H1 (cell line): ENCODE results near the gene GCC1. TPM values are rescaled to one million over a fixed set of nuclear protein-coding genes. Genes with fewer than 3 reads are reported as not detected.

Experiments
- CTCF ChIA-PET: fragments of 300-600 bp; sonication (Branson Sonifier 250); formaldehyde crosslinking; loops from one replicate; lab custom pipeline; 2021; ENCODE audit not compliant: partially characterized antibody; lab: Charles Lee
- POLR2A ChIA-PET: fragments of 300-600 bp; sonication (Branson Sonifier 250); formaldehyde crosslinking; loops from one replicate; lab custom pipeline; 2021; ENCODE audit warnings: inconsistent platforms; ENCODE audit not compliant: partially characterized antibody; lab: Charles Lee
- DNase-seq, 2 experiments: peaks; one replicate each; pipeline versions ENCODE4 v3.0.0 to v3.0.0-alpha.2; 2010 to 2022; ENCODE audit warnings: low spot score in 2 of 2, low read depth in 1 of 2, mixed read lengths in 1 of 2
- FAIRE-seq: peaks from 2 replicates; lab custom pipeline; 2011; peaks lifted over from hg19 to GRCh38; lab: Jason Lieb, UNC
- H2AFZ ChIP-seq: 2 replicates; pipeline ENCODE4 v1.8.1; 2012; ENCODE audit warnings: low read length, inconsistent platforms
- H2AK5ac ChIP-seq: 2 replicates; pipeline ENCODE4 v1.6.1; 2013; ENCODE audit warnings: low read depth, low read length
- H2BK120ac ChIP-seq: replicated peaks from 2 replicates; pipeline ENCODE3; 2013; ENCODE audit warnings: low read depth, low read length, inconsistent platforms
- H2BK12ac ChIP-seq: 2 replicates; pipeline ENCODE4 v1.6.1; 2013; ENCODE audit warnings: low read depth, low read length
- H2BK15ac ChIP-seq: 2 replicates; pipeline ENCODE4 v1.6.1; 2013; ENCODE audit warnings: low read length
- H2BK20ac ChIP-seq: 2 replicates; pipeline ENCODE4 v1.6.1; 2013; ENCODE audit warnings: low read length
- H2BK5ac ChIP-seq: 2 replicates; pipeline ENCODE4 v1.6.1; 2013; ENCODE audit warnings: low read depth, low read length
- H3K14ac ChIP-seq: 2 replicates; pipeline ENCODE4 v1.6.1; 2013; ENCODE audit warnings: inconsistent platforms; ENCODE audit not compliant: insufficient read length
- H3K18ac ChIP-seq: 2 replicates; pipeline ENCODE4 v1.6.1; 2013; ENCODE audit warnings: low read length; ENCODE audit errors: extremely low read depth
- H3K23ac ChIP-seq: 2 replicates; pipeline ENCODE4 v1.6.1; 2013; ENCODE audit warnings: inconsistent platforms; ENCODE audit not compliant: insufficient read length
- H3K23me2 ChIP-seq: 2 replicates; pipeline ENCODE4 v1.6.1; 2013; ENCODE audit warnings: low read depth, low read length
- H3K27ac ChIP-seq: 2 replicates; pipeline ENCODE4 v1.6.1; 2011; ENCODE audit warnings: low read depth, low read length, inconsistent platforms
- H3K27me3 ChIP-seq, 4 experiments: replicated peaks in 1 of 4; 1 replicate in 1 of 4; 2 replicates in 3 of 4; pipeline versions ENCODE4 v1.6.1 to v1.8.1; 2011 to 2013; ENCODE audit warnings: low read length in 3 of 4, mild to moderate bottlenecking in 3 of 4, inconsistent platforms in 2 of 4, mixed read lengths in 2 of 4, moderate library complexity in 1 of 4; ENCODE audit not compliant: control insufficient read depth in 3 of 4, insufficient read depth in 3 of 4; ENCODE audit errors: extremely low read depth in 1 of 4
- H3K36me3 ChIP-seq, 4 experiments: 2 replicates each; pipeline versions ENCODE4 v1.6.1 to v1.8.1; 2011 to 2013; ENCODE audit warnings: mild to moderate bottlenecking in 4 of 4, low read length in 3 of 4, moderate library complexity in 2 of 4, control low read depth in 1 of 4, inconsistent platforms in 1 of 4; ENCODE audit not compliant: insufficient read depth in 4 of 4, control insufficient read depth in 2 of 4
- H3K4ac ChIP-seq: replicated peaks from 2 replicates; pipeline ENCODE3; 2013; ENCODE audit warnings: low read length, low read depth, mixed read lengths, inconsistent platforms; ENCODE audit not compliant: insufficient read length
- H3K4me1 ChIP-seq, 4 experiments: replicated peaks in 1 of 4; 1 replicate in 1 of 4; 2 replicates in 3 of 4; pipeline versions ENCODE4 v1.6.1 to v1.8.1; 2011 to 2013; ENCODE audit warnings: low read length in 3 of 4, inconsistent platforms in 2 of 4, mixed read lengths in 1 of 4; ENCODE audit not compliant: insufficient read depth in 4 of 4, control insufficient read depth in 3 of 4
- H3K4me2 ChIP-seq, 2 experiments: 2 replicates each; pipeline versions ENCODE4 v1.6.1 to v1.8.1; 2011 to 2013; ENCODE audit warnings: low read depth in 2 of 2, low read length in 2 of 2, control low read depth in 1 of 2, inconsistent platforms in 1 of 2, mild to moderate bottlenecking in 1 of 2; ENCODE audit not compliant: insufficient read depth in 1 of 2
- H3K4me3 ChIP-seq, 4 experiments: fragments of 200-600, 300-600 bp in 1 of 4; sonication (generic), shearing (Covaris generic), sonication (Bioruptor Twin) in 1 of 4; 2 replicates each; pipeline versions ENCODE4 v1.5.1 to v1.8.1; 2011 to 2016; ENCODE audit warnings: low read length in 4 of 4, low read depth in 3 of 4, control low read depth in 2 of 4, inconsistent platforms in 2 of 4, mild to moderate bottlenecking in 2 of 4, mixed read lengths in 1 of 4, moderate library complexity in 1 of 4; ENCODE audit not compliant: insufficient read depth in 2 of 4; ENCODE audit errors: extremely low read depth in 1 of 4
- H3K56ac ChIP-seq: replicated peaks from 2 replicates; pipeline ENCODE3; 2013; ENCODE audit warnings: low read depth, mild to moderate bottlenecking, mixed read lengths, low read length, inconsistent platforms; ENCODE audit not compliant: insufficient read length
- H3K79me1 ChIP-seq: 2 replicates; pipeline ENCODE4 v1.6.1; 2013; ENCODE audit warnings: low read depth, low read length, control low read depth
- H3K79me2 ChIP-seq, 2 experiments: 2 replicates each; pipeline versions ENCODE4 v1.6.1 to v1.8.1; 2012 to 2013; ENCODE audit warnings: low read length in 2 of 2, mild to moderate bottlenecking in 2 of 2, inconsistent platforms in 1 of 2; ENCODE audit not compliant: insufficient read depth in 2 of 2, control insufficient read depth in 1 of 2
- H3K9ac ChIP-seq, 4 experiments: replicated peaks in 1 of 4; 1 replicate in 1 of 4; 2 replicates in 3 of 4; pipeline versions ENCODE4 v1.6.1 to v1.8.1; 2011 to 2013; ENCODE audit warnings: low read depth in 3 of 4, low read length in 3 of 4, control low read depth in 2 of 4, mild to moderate bottlenecking in 2 of 4, moderate library complexity in 2 of 4, inconsistent platforms in 1 of 4; ENCODE audit errors: extremely low read depth in 1 of 4
- H3K9me3 ChIP-seq, 2 experiments: 2 replicates each; pipeline versions ENCODE4 v1.6.1 to v1.8.1; 2012 to 2013; ENCODE audit warnings: mild to moderate bottlenecking in 2 of 2, moderate library complexity in 2 of 2, control low read depth in 1 of 2, inconsistent platforms in 1 of 2, low read depth in 1 of 2, low read length in 1 of 2, mixed read lengths in 1 of 2; ENCODE audit not compliant: insufficient read depth in 2 of 2
- H4K20me1 ChIP-seq, 2 experiments: replicated peaks in 1 of 2; 2 replicates each; pipeline versions ENCODE3 to v1.8.1; 2011 to 2013; ENCODE audit warnings: inconsistent platforms in 2 of 2, low read length in 2 of 2, mild to moderate bottlenecking in 1 of 2; ENCODE audit not compliant: insufficient read depth in 2 of 2, control insufficient read depth in 1 of 2
- H4K5ac ChIP-seq: 2 replicates; pipeline ENCODE4 v1.6.1; 2013; ENCODE audit warnings: low read length, low read depth, mixed read lengths, inconsistent platforms; ENCODE audit not compliant: insufficient read length
- H4K8ac ChIP-seq: 2 replicates; pipeline ENCODE4 v1.8.0; 2013; ENCODE audit warnings: mild to moderate bottlenecking, moderate library complexity, low read length, inconsistent platforms; ENCODE audit not compliant: insufficient read depth; ENCODE audit errors: extremely low read depth
- H4K91ac ChIP-seq: replicated peaks from 2 replicates; pipeline ENCODE3; 2013; ENCODE audit warnings: low read length, mixed read lengths, inconsistent platforms; ENCODE audit not compliant: insufficient read length
- CEBPB ChIP-seq: IDR thresholded peaks from 2 replicates; pipeline ENCODE4 v1.6.1; 2012; ENCODE audit warnings: low read depth, low read length
- CTCF ChIP-seq, 3 experiments: IDR thresholded peaks; 1 replicate in 2 of 3; 2 replicates in 1 of 3; pipeline versions ENCODE4 v1.5.1 to v1.6.1; 2011; ENCODE audit warnings: low read length in 3 of 3, mild to moderate bottlenecking in 3 of 3, inconsistent platforms in 2 of 3, low read depth in 1 of 3, moderate library complexity in 1 of 3; ENCODE audit not compliant: insufficient read depth in 1 of 3; ENCODE audit errors: control extremely low read depth in 1 of 3
- GABPA ChIP-seq: IDR thresholded peaks from 2 replicates; pipeline ENCODE4 v1.6.1; 2011; ENCODE audit warnings: mild to moderate bottlenecking, low read length, moderate library complexity, borderline replicate concordance; ENCODE audit not compliant: insufficient read depth
- JUND ChIP-seq: IDR thresholded peaks from 2 replicates; pipeline ENCODE4 v1.6.1; 2011; ENCODE audit warnings: mild to moderate bottlenecking, improper control_type of control experiment, low read length
- NANOG ChIP-seq: IDR thresholded peaks from 2 replicates; pipeline ENCODE4 v1.6.1; 2011; ENCODE audit warnings: low read length, low read depth, mild to moderate bottlenecking, inconsistent platforms; ENCODE audit not compliant: insufficient read depth, poor library complexity, severe bottlenecking
- NRF1 ChIP-seq: IDR thresholded peaks from 2 replicates; pipeline ENCODE4 v1.6.1; 2011; ENCODE audit warnings: mild to moderate bottlenecking, low read depth, low read length, improper control_type of control experiment
- RNF2 ChIP-seq: fragments of 200-900, 300-1000 bp; sonication (generic); IDR thresholded peaks from 2 replicates; pipeline ENCODE4 v1.7.1; 2016; ENCODE audit warnings: borderline replicate concordance, low read depth, mild to moderate bottlenecking, antibody characterized with exemption, low read length; ENCODE audit not compliant: poor library complexity, severe bottlenecking; ENCODE audit errors: missing control alignments
- USF2 ChIP-seq: IDR thresholded peaks from 2 replicates; pipeline ENCODE4 v1.6.1; 2011; ENCODE audit warnings: low read length, improper control_type of control experiment
- ZNF274 ChIP-seq: IDR thresholded peaks from 2 replicates; pipeline ENCODE4 v1.7.0; 2012; ENCODE audit warnings: low read length, borderline replicate concordance; ENCODE audit errors: extremely low read depth
- WGBS, 2 experiments: shearing (Covaris generic) in 1 of 2; methylation state at CpG; one replicate each; pipeline versions ENCODE4 v1.1.6 to v1.1.7; 2013 to 2015; ENCODE audit warnings: low lambda C conversion rate in 2 of 2, mixed read lengths in 2 of 2, inconsistent platforms in 1 of 2, low coverage in 1 of 2, missing lambda C conversion rate in 1 of 2; ENCODE audit not compliant: insufficient replicate concordance in 2 of 2, insufficient coverage in 1 of 2, insufficient read length in 1 of 2; ENCODE audit errors: extremely low coverage in 1 of 2, missing lambda C conversion rate in 1 of 2; 5-methylcytosine and 5-hydroxymethylcytosine counted together
- polyA plus RNA-seq, 7 experiments: library from polyadenylated mRNA; depleted of rRNA in 3 of 7; stranded (reverse) in 5 of 7; unstranded in 2 of 7; fragments of >200 nt in 5 of 7; fragments of 200-250 nt in 2 of 7; gene quantifications; 1 replicate in 5 of 7; 2 replicates in 1 of 7; 4 replicates in 1 of 7; pipeline versions ENCODE4 v1.2.1 to v1.2.3, GENCODE V29; 2011 to 2013; ENCODE audit warnings: missing spikeins in 2 of 7, mixed read lengths in 2 of 7
- total RNA-seq: library from RNA; stranded (reverse); fragmentation: NEBNext Ultra II Directional; extraction: Animal tissue kit (Norgen Biotek cat#: 25700); gene quantifications from 2 replicates; pipeline ENCODE4 v1.2.1, GENCODE V29; 2021

The GCC1 gene
- total and polyA plus RNA-seq, 2 of the 8 experiments (the other 6 are each of a cell fraction or from before 2014, with no cell fraction given), result 3.3 to 15.0 TPM

GRCh38 chr7:127612263-127612662 lies 26.9 kb upstream of the GCC1 start:
- Histone ChIP-seq H2AFZ (no peak overlapping the region), H3K36me3 (no peaks in the 10 kb centered on the region), H3K79me1 (no peaks in the 10 kb centered on the region), H2BK120ac (no peak overlapping the region), H3K14ac (no peak overlapping the region), H3K27me3 (peaks cover 0 to 10% (median 3%) of the 10 kb centered on the region in 4 experiments; a peak in 3 of 7 replicates), H3K23ac (no peak overlapping the region), H3K9me3 (no peaks in the 10 kb centered on the region), H2AK5ac (no peak overlapping the region), H3K79me2 (no peaks in the 10 kb centered on the region), H3K56ac (no peak overlapping the region), H3K4me1 (no peaks in the 10 kb centered on the region), H4K8ac (no peak overlapping the region), H3K9ac (no peak overlapping the region), H3K4me3 (no peak overlapping the region), H3K27ac (no peak overlapping the region), H2BK12ac (no peak overlapping the region), H3K4ac (no peak overlapping the region), H4K20me1 (peaks cover 0 to 2% of the 10 kb centered on the region in 2 experiments), H2BK15ac (no peak overlapping the region), H2BK20ac (no peak overlapping the region), H3K23me2 (peaks cover 10% of the 10 kb centered on the region; the same call in 1 of the 2 replicates), H4K91ac (no peak overlapping the region), H4K5ac (no peak overlapping the region), H2BK5ac (no peak overlapping the region), H3K4me2 (no peak overlapping the region), H3K18ac (no peak overlapping the region)
- CTCF ChIA-PET, result interaction anchor here (1.1 to 9.2 kb wide), 2 partner anchors 16 to 23 kb away, joined by 4 to 115 read pairs; no protein-coding TSS in a partner anchor
- FAIRE-seq (no peak), DNase-seq (no peak)
- 85% methylated on average over 1 of the region's 1 CpG; no CpG with 5 or more reads in 1 of the 2 experiments for WGBS, 2 experiments
- POLR2A ChIA-PET, result no interaction called here
- TF ChIP-seq JUND, result no peak
- no peak for TF ChIP-seq CEBPB
- TF ChIP-seq NRF1, result no peak
- no peak for TF ChIP-seq NANOG
- no peak for TF ChIP-seq USF2
- TF ChIP-seq ZNF274, result no peak
- no peak for TF ChIP-seq CTCF (IDR thresholded peaks at IDR 0.05; ENCODE audit: control extremely low read depth in 1 of 3, insufficient read depth in 1 of 3, low read depth in 1 of 3, low read length in 3 of 3)
- TF ChIP-seq GABPA, result no peak
- no peak for TF ChIP-seq RNF2
